Measurements from ENCODE around the gene MSS51.
"Not testable (repeated sequence)": the region's sequence is repeated elsewhere in the genome, so short reads cannot be mapped to it uniquely, and the experiment has no call there.

MSS51 gene

GRCh38 chr10:73414230-73414945, 19.0 kb downstream of the MSS51 start:
- no peak for DNase-seq (ENCODE audit: low read depth in 2 of 2)

GRCh38 chr10:73413528-73414229, 19.7 kb downstream of the MSS51 start, which contains the start of gene ANXA7:
TSS of gene ANXA7 (minus strand) at chr10:73414058. CDS start at chr10:73400856, 13,202 bp downstream.
- DNase-seq (ENCODE audit: low read depth in 2 of 2) = peak; percentile 52 to 60

- no peak for DNase-seq (ENCODE audit: low read depth in 2 of 2)
These were observed 20.2 kb downstream of the MSS51 start for GRCh38 chr10:73413108-73413527.

GRCh38 chr10:73410897-73411296, 22.5 kb downstream of the MSS51 start:
- no peak for DNase-seq (ENCODE audit: low read depth in 2 of 2)

- DNase-seq (ENCODE audit: low read depth in 2 of 2) = no peak
These were observed 24.3 kb downstream of the MSS51 start for GRCh38 chr10:73408978-73409521.

- DNase-seq (ENCODE audit: low read depth in 2 of 2) = no peak
These were observed 25.3 kb downstream of the MSS51 start for GRCh38 chr10:73408061-73408460.

GRCh38 chr10:73407495-73407894, 25.9 kb downstream of the MSS51 start:
- DNase-seq (ENCODE audit: low read depth in 2 of 2) = no peak

GRCh38 chr10:73406846-73407245, 26.5 kb downstream of the MSS51 start:
- DNase-seq (ENCODE audit: low read depth in 2 of 2) = no peak

- DNase-seq (ENCODE audit: low read depth in 2 of 2) = no peak
These were observed 27.8 kb downstream of the MSS51 start for GRCh38 chr10:73405556-73405955.

GRCh38 chr10:73404690-73405089, 28.7 kb downstream of the MSS51 start:
- no peak for DNase-seq (ENCODE audit: low read depth in 2 of 2)

GRCh38 chr10:73401636-73402035, 31.7 kb downstream of the MSS51 start:
- DNase-seq (ENCODE audit: low read depth in 2 of 2) = no peak

GRCh38 chr10:73399063-73399462, 34.3 kb downstream of the MSS51 start:
- no peak for DNase-seq (ENCODE audit: low read depth in 2 of 2)

GRCh38 chr10:73398024-73398423, 35.3 kb downstream of the MSS51 start:
- no peak for DNase-seq (ENCODE audit: low read depth in 2 of 2)

- not testable (repeated sequence) for DNase-seq (ENCODE audit: low read depth in 2 of 2)
These were observed 39.0 kb downstream of the MSS51 start for GRCh38 chr10:73394325-73394724.

GRCh38 chr10:73388228-73388627, 45.1 kb downstream of the MSS51 start:
- no peak for DNase-seq (ENCODE audit: low read depth in 2 of 2)

- DNase-seq (ENCODE audit: low read depth in 2 of 2) = no peak
These were observed 46.8 kb downstream of the MSS51 start for GRCh38 chr10:73386583-73386982.

- no peak for DNase-seq (ENCODE audit: low read depth in 2 of 2)
These were observed 54.2 kb downstream of the MSS51 start for GRCh38 chr10:73379064-73379748.

- no peak for DNase-seq (ENCODE audit: low read depth in 2 of 2)
These were observed 56.7 kb downstream of the MSS51 start for GRCh38 chr10:73376679-73377078.
